NCI-H2196 (cell line): ENCODE data around the gene TRMU.

Experiments used
- DNase-seq: peaks from one replicate; lab custom pipeline; 2025; ENCODE audit not compliant: unreplicated experiment; lab: John Stamatoyannopoulos, UW

Gene TRMU

GRCh38 chr22:46406791-46407190 lies 71.3 kb downstream of the TRMU start:
- no peak for DNase-seq
